Gastrocnemius medialis (tissue), 4 donors: ENCODE results near the gene HMGXB4.

Experiments used
- POLR2A ChIP-seq, 2 donors: fragments of 450-650 bp; IDR thresholded peaks; one replicate each; pipeline ENCODE4 v1.6.1; 2017; ENCODE audit warnings: antibody characterized with exemption in 2 of 2, mild to moderate bottlenecking in 2 of 2, moderate library complexity in 2 of 2
- TF ChIP-seq, protein P1 (sequence below), 5 experiments: fragments of 450-650 bp in 3 of 5; fragments of 200-600 bp in 2 of 5; sonication (generic) in 2 of 5; IDR thresholded peaks in 4 of 5; conservative IDR thresholded peaks in 1 of 5; 1 replicate in 4 of 5; 2 replicates in 1 of 5; pipeline ENCODE4 v1.5.1; 2016 to 2019; ENCODE audit warnings: antibody characterized with exemption in 5 of 5, mild to moderate bottlenecking in 3 of 5, moderate library complexity in 3 of 5

DNA sequence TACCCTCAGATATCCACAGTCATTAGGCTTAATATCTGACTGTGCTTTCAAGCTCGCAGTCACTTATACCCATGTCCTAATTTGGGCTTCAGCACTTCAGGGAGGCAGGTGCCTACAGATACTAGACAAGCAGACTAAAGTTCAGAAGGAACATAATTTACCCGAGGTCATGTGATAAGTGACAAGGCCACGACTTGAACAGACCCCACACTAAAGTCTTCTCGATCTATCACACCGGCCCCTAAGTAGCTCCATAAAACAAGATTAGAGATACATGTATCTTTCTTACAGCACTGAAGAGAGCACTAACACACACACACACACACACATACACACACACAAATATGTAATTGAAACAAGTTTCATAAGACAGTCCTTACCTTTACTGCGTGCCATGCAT is 75.0 kb downstream of the HMGXB4 start:
- TF ChIP-seq POLR2A (IDR thresholded peaks at IDR 0.05): no peak
- TF ChIP-seq, protein P1, sequence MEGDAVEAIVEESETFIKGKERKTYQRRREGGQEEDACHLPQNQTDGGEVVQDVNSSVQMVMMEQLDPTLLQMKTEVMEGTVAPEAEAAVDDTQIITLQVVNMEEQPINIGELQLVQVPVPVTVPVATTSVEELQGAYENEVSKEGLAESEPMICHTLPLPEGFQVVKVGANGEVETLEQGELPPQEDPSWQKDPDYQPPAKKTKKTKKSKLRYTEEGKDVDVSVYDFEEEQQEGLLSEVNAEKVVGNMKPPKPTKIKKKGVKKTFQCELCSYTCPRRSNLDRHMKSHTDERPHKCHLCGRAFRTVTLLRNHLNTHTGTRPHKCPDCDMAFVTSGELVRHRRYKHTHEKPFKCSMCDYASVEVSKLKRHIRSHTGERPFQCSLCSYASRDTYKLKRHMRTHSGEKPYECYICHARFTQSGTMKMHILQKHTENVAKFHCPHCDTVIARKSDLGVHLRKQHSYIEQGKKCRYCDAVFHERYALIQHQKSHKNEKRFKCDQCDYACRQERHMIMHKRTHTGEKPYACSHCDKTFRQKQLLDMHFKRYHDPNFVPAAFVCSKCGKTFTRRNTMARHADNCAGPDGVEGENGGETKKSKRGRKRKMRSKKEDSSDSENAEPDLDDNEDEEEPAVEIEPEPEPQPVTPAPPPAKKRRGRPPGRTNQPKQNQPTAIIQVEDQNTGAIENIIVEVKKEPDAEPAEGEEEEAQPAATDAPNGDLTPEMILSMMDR (IDR thresholded peaks at IDR 0.05 in 4 of 5, conservative IDR thresholded peaks at IDR 0.05 in 1 of 5): no peak
